Thyroid gland (tissue), 4 donors: Measurements from ENCODE around the gene BCLAF3.

Experiments used
- POLR2A ChIP-seq, 2 donors: fragments of 450-650 bp; IDR thresholded peaks; one replicate each; pipeline ENCODE4 v1.6.1; 2017; ENCODE audit warnings: antibody characterized with exemption in 2 of 2, mild to moderate bottlenecking in 2 of 2, moderate library complexity in 1 of 2
- TF ChIP-seq, protein P1 (sequence below), 6 experiments: fragments of 200-600 bp in 3 of 6; fragments of 450-650 bp in 3 of 6; sonication (generic) in 3 of 6; IDR thresholded peaks; one replicate each; pipeline ENCODE4 v1.5.1; 2016 to 2019; ENCODE audit warnings: antibody characterized with exemption in 6 of 6, mild to moderate bottlenecking in 2 of 6, inconsistent platforms in 1 of 6, moderate library complexity in 1 of 6

DNA sequence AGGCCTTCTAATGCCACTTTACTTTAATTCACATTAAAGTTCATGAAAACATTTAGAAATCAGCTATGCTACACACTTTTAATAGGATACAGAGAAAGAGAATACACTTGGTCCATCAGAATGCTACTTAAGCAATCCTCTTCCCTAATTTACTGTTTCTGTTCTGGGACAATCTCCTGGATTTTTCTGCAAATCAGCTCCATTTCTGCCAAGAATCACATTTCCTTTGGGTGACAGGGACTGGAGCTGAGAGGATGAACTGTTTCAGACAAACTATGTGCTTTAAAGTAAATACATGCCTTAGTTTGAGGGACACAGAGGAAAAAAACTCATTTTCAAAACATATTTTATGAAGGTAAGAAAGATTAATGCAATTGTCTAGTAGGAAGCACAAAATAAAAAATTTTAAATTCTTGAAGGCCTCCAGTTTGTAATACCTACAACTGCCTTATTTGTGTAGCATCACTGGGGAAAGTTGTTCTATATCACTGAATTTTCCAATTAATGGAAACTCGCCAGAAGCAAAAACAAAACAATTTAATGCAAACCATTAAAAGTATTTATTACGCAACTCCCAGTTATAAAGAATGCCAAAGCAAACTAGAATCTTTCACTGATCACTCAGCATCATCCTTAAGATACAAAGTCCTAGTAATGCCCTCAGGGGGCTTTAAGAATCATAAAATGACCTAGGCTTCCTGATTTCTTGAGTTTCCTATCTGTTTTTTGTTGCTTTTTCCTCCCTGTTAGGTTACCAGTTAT, 36.3 kb downstream of the BCLAF3 start:
- TF ChIP-seq, protein P1, sequence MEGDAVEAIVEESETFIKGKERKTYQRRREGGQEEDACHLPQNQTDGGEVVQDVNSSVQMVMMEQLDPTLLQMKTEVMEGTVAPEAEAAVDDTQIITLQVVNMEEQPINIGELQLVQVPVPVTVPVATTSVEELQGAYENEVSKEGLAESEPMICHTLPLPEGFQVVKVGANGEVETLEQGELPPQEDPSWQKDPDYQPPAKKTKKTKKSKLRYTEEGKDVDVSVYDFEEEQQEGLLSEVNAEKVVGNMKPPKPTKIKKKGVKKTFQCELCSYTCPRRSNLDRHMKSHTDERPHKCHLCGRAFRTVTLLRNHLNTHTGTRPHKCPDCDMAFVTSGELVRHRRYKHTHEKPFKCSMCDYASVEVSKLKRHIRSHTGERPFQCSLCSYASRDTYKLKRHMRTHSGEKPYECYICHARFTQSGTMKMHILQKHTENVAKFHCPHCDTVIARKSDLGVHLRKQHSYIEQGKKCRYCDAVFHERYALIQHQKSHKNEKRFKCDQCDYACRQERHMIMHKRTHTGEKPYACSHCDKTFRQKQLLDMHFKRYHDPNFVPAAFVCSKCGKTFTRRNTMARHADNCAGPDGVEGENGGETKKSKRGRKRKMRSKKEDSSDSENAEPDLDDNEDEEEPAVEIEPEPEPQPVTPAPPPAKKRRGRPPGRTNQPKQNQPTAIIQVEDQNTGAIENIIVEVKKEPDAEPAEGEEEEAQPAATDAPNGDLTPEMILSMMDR (IDR thresholded peaks at IDR 0.05) = no peak
- TF ChIP-seq POLR2A (IDR thresholded peaks at IDR 0.05) = no peak
